T-helper 1 cell treated with Interleukin-12 subunit alpha and Interleukin-12 subunit beta and Interleukin-4 antibody, amounts not matched to agents 30 ng/mL and 1 ng/mL, for 36 hours (primary cell): ENCODE data around the gene RSF1. TPM values are rescaled to one million over a fixed set of nuclear protein-coding genes. Genes with fewer than 3 reads are reported as not detected.

Source experiments
- intact Hi-C: fragments of 100-400 bp; cut with micrococcal nuclease; formaldehyde crosslinking; loops from one replicate; pipeline ENCODE4 v1.15.1; 2024
- total RNA-seq: library from RNA; stranded (reverse); gene quantifications from 2 replicates; pipeline ENCODE4 v1.2.3, GENCODE V29; 2022

Gene RSF1
- total RNA-seq, 1 donor from 2014 or later, result 60.1 TPM

DNA sequence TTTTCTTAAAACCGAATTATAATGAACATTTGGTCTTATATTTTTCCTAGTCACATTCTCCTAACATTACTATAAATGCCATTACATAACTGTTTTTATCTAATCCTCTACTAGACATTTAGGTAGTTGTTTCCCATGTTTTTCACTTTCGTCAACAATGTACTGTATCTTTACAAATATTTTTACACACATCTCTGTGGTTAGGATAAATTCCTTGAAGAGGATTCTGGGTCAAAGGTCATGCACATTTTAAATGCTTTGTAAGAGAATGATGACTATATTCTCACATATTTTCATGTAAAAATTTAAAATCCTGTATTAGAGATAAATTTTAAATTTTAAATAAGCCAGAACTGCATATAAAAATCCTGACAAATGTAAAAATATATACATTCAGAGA lies 121.6 kb downstream of the RSF1 start:
- intact Hi-C loops, result no loop called here

DNA sequence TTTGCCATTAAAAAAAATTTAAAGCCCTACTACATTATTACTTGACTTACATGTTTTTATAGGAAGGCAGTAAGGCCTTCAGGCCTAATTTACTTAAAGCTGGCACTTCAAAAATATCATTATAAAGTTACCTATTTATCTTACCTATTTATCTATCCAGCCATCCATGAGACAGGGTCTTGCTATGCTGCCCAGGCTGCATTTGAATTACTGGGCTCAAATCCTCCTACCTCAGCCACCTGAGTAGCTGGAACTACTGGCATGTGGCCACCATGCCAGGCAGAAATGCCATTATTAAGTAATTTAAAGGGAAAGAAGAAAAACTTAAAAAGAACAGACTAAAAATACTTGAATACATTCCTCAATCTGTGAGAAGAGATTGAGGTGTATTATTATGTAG lies 122.7 kb downstream of the RSF1 start:
- intact Hi-C loops, result no loop called here

DNA sequence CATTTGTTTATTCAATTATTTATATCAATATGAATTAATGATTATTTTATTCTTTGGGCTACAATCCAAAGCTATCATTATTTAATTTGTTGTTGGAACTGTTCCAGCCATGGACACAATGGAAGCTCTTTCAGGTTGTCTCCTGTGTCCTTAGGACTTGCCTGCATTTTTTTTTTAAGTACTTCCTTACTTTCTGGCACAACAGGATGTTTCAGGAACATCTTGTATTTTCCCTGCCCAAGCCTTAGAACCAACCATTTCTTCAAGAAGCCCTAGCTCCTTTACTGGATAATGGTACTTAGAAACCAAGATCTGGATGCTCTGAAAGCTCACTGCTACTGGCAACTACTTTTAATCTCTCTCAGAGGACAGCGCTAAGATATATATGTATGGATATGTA lies 125.1 kb downstream of the RSF1 start:
- intact Hi-C loops, result no loop called here

DNA sequence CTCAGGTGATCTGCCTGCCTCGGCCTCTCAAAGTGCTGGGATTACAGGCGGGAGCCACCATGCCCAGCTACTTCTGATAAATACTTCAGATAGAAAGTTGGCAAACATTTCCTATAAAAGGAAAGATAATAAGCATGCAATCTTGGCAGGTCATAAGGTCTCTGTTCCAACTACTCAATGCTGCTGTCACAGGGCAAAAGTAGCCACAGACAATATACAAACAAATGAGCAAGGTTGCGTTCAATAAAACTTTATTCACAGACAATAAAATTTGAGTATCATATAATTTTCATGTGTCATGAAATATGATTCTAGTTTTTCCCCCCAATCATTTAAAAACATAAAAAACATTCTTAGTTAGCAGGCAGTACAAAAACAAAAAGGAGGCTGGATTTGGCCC lies 129.9 kb downstream of the RSF1 start:
- intact Hi-C loops, result no loop called here

DNA sequence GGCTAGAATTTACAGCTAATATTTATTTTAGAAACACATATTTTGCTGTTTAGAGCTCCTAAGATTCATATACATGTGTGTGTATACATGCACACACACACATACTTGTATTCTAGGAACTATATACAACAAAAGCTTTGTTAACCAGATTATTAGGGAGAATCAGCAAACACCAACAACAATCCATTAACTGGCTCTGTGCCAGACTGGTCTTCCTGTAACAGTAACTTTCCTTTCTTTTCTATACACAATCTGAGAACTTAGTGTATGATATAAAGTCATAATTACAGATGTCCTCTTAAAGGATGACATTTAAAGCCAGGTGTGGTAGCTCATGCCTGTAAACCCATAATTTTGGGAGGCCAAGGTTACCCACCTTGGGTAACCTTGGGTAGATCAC lies 133.4 kb downstream of the RSF1 start:
- intact Hi-C loops, result no loop called here

DNA sequence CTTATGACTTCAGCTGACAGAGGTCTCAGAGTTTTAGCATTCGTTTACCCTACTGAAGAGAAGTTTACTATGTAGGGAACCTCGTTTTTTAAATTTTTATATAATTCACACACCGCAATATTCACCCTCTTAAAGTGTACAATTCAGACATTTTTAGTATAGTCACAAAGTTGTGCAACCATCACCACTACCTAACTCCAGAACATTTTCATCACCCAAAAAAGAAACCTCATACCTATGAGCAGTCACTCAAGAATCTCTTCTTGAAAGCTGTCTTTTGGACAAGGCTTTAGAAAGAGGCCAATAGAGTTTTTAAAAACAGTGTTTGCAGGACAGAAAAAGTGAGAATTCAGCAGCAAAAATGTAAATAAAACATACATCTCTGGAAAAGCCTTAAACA lies 143.4 kb downstream of the RSF1 start:
- intact Hi-C loops, result no loop called here

DNA sequence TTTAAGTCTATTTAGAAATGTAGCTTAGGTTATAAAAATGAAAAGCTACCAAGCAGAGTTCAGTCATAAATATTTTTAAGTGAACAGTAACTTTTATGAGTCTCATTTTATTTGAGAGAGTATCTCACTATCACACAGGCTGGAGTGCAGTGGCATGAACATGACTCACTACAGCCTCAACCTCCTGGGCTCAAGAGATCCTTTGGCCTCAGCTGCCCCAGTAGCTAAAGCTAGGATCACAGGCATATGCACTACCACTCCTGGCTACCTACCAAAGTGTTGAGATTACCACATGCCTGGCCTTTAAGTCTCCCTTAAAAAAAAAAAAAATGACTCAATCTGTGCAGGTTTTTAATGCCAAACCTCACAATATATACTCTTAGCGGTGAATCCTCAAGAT lies 148.3 kb downstream of the RSF1 start:
- intact Hi-C loops, result no loop called here

DNA sequence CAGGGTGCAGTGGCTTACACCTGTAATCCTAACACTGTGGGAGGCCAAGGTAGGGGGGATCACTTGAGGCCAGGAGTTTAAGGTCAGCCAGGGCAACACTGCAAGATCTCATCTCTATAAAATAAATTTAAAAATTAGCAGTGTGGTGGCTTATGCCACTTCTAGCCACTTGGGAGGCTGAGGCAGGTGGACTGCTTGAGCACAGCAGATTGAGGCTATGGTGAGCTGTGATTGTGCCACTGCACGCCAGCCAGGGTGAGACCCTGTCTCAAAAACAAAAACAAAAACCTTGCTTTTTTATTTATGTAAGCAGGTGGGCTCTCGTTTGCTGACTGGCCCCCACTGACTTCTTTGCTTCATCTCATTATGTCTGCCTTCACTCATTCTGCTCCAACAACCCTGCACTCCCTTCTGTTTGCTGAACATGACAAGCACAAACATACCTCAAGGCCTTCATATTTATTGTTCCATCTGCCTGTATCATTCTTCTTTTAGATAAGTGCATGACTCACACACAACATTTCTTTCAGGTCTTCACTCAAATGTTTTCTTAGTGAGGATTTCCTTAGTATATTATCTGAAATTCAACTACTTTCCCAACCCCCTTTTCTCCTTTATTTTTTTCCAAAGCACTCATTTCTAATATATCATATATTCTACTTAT lies 150.5 kb downstream of the RSF1 start:
- intact Hi-C loops, result no loop called here

DNA sequence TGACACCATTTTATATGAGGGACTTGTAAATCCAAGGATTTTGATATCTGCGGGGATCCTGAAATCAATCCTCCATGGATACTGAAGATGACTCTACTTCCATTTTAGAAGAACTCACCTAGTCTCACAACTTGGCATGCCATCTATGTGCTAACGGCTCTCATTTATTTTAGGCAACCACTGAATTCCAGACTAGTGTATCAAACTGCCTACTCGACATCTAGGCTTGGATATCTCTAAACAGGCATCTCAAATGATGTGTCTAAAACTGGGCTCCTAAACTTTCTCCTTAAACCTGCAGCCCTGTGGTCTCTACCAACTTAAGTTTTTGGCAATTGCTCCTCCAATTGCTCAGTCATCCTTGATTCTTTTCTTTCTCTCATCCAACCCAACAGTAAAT lies 151.8 kb downstream of the RSF1 start:
- intact Hi-C loops, result no loop called here

DNA sequence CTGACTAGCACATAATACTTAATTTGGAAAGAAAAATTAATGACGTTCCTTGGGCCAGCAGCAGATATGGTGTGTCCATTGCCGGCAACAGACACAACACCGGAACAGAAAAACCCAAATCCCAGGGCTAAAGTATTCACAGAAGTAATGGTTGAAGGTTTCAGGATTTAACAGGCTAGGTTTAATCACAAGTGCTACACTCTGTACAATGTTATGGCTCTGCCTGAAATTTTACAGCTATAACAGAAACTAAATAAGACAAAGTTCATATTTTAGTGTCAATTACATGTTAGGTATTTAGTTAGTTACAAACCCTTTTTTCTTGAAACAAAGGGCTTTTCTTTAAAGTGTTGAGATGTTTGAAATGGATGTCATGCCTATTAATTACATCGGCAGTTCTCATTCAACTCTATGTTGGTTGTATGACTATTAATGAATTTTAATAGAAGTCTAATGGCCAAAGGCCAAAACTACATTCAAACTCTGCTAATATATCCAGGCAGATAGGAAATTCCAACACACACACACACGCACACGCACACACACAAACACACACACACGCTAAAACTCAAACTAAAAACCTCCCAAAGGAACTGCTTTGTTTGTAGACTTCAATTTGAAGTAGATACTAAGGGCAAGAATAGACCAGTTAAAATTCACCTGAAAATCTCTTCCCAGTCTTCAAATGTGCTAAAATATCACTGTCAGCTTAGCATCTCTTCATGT lies 155.1 kb downstream of the RSF1 start:
- intact Hi-C loops, result no loop called here

DNA sequence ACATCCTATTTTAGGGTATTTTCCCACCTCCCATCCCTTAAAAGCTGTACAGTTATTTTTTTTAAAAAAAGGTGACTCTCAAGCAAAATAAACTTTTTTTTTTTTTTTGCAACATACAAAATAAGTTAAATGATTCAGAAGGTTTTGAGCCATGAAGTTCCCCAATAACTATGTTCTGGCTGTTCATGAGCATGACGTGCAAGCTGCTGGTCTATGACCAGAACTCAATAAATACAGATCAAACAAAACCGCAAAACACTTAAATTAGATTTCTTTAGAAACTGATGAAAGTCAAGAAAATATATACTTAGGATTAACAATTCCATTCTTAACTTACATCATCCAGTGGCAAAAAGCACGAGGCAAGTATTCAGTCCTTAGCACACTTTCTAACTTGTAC lies 158.9 kb downstream of the RSF1 start:
- intact Hi-C loops, result no loop called here

DNA sequence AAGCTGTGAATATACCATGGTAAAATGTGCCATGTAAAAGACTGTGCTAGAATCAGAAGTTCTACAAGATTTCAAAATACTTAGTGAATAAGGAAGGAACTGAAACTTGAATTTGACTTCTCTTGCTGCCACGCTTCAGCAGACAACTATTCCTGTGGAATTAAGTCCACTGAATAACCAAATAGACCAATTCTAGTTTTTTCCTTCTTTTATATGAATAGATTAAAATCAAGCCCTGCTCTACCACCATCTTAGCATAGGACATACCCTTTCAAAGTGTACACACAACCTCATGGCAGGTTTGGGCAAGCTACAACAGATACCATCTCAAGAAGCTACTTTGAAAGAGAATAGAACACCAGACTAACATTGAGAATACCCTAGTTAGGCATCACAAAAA lies 159.6 kb downstream of the RSF1 start:
- intact Hi-C loops, result no loop called here

DNA sequence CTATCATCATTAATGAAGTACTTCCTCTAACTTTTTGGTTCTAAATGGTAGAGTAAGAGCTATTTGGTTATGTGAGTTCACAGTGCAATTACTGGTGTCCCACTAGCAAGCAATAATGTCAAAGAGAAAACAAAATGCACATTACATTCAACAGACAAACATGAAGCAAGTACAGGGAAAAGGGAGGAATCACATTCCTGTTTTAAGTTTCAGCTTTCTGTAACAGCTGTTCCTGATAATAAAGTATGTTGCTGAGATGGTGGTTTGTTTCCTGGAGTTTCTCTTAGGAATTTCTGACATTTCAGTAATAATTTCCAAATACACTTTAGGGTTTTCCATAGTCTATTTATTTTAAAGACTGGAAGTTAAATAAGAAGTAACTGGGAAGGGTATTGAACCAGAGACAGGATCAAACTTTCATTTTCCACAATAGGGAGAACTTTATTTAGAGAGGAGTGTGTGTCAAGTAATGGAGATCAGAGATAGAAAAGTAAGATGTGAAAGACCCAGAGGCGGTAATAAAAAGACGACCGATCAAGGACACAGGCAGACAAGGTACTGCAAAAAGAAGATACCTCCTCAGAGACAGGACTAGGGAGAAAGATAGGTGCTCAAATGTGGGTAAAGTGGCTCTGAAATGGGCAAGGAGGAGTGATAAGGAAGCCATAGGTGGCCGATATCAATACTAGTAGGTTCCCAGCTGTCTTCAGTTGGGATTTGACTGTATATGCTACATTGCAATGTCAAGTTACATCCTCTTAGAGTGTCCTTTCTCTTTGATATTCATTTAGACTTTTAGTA lies 162.1 kb downstream of the RSF1 start:
- intact Hi-C loops, result no loop called here

DNA sequence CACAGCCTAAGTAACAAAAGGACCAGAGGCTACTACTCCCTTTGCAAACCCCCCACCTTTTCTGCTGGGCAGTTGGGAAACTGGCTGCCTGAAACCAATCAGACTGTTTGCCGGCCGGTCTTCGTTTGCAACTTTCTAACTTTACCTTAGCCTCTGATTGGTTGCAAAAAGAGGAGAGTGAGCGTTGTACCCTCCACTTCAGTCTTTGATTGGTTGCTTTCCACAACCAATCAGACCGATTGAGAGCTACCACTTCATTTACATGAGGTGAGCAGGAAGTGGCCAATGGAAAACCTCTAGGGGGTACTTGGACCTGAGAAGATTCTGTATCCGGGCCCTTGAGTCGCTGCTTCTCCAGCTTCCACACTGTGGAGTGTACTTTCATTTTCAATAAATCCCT lies 164.2 kb downstream of the RSF1 start:
- intact Hi-C loops, result no loop called here

DNA sequence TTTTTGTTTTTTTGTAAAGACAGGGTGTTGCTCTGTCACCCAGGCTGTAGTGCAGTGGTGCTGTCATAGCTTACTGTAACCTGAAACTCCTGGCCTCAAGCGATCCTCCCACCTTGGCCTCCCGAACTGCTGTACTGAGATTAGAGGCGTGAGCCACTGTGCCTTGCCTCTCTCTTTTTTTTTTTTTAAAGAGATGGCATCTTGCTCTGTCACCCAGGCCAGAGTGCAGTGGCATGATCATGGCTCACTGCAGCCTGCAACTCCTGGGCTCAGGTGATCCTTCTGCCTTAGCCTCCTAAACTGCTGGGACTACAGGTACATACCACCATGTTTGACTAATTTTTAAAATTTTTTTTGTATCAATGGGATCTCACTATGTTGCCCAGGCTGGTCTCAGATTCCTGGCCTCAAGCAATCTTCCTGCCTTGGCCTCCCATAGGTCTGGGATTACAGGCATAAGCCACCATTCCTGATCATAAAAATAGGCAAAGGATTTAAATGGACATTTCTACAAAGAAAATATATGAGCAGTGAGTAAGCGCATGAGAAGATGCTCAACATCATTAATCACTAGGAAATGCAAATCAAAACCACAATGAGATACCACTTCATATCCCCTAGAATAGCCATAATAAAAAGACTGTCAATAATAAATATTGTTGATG lies 165.6 kb downstream of the RSF1 start:
- intact Hi-C loops, result no loop called here

DNA sequence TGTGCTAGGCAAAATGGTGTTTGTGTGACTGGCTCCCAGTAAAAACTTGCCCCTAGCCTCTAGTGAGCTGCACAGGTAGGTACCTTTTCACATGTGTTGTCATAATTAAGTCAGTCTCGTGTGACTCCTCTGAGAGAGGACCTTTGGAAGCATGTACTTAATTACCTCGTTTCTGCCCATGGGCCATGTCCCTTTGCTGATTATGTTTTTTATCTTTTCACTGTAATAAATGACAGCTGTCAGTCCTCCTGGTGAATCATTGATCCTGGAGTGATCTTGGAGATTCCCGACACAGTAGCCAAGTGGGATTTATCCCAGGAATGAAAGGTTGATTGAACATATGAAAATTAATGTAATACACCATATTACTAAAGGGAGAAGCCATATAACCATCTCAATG lies 170.4 kb downstream of the RSF1 start:
- intact Hi-C loops, result no loop called here

DNA sequence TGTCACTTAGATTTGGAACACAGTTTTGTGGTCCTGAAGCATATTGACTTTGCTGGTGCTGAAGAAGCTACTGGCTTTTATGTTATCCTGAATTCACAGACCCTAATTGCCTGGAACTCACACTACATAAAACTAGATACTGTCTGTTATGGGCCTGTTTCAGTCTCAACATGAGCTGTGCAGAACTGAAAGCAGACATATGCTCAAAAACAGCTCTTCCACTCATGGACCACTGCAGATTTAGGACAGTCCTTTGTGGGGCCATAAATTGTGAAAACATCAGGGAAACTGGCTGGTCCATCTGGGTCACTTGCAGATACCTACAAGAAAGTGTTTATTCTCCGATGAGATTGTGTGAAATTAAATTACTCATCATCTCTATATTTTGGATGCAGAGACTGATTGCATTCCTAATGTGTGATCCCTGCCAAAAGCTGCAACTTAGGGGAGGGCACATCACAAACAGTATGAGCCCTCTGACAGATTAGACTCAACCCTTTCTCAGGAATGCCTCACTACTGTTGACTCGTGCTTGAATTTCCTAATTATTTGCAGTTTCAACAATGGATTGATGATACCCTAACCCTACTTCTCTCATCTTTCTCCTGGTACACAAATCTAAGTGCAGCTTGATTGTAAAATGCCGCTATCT lies 172.7 kb downstream of the RSF1 start:
- intact Hi-C loops, result no loop called here

DNA sequence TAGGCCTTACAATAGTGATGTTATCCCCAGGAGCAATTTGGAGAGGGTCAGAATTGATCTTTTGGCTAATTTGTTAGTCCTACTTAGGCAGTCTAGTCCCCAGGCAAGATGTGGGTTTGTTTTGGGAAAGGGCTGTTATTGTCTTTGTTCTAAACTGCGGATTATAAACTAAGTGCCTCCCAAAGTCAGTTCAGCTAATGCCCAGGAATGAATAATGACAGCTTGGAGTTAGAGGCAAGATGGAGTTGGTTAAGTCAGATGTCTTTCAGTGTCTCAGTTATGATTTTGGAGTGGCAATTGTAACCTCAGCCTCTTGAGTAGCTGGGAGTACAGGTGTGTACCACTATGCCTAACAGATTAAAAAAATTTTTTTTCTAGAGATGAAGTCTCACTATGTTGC lies 175.6 kb downstream of the RSF1 start:
- intact Hi-C loops, result no loop called here

DNA sequence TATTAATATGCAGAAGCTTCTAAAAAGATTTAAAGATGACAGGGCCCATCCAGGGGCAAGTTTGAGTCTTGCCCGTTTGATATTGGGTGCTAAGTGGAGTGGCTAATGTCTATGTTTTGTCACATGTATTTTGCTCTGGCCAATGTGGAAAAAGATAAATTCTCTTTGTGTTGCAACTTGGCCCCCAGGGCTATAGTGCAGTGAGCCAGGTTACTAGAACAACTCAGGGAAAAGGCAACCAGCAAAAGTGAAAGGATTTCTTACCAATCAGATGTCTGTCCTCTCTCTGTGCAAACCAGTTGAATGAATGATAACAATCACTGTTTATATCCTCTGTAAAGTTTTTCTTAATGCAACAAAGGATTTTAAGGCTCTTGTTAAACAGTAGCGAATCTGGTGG lies 178.3 kb downstream of the RSF1 start:
- intact Hi-C loops, result no loop called here

DNA sequence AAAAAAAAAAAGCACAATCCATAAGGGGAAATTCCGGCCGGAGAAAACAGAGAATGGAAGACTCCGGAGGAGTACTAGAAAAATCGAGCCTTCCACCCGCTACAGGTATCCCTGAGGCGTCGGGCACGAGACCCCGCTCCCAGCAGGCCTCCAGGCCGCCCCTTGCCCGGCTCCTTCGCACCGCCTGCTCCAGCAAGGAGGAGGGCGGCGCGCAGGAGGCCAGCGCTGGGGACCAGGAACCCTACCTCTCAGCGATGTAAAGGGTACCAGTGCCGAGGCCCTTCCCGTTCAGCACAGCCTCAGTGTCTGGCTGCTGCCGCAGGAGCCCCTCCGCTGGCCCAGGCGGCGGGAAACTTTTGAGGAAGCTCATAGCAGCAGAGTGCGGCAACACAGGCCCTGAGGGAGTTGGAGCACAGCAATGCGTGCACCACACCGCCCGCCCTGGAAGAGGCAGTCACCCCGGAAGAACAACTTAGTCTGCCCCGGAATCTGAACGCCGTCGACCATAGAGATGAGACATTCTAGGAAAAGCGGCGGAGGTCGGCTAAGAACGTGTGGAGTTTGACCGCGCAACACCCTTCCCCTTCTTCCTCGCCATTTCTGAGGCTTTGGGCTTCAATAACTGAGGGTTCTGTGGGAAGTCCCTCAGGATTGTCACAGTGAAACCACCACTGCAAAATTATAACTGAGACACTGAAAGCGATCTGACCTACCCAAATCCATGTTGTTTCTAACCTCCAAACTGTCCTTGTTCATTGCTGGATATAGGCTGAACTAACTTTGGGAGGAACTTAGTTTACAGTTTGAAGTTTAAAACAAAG lies 183.0 kb downstream of the RSF1 start, which contains the start of gene CLNS1A:
Gene CLNS1A (minus strand): TSS at position 450 of the 821 bp plus-strand sequence. CDS start 80 bp downstream, at position 370.
- intact Hi-C loops, result loop anchor here (1.0 to 10.0 kb wide), 9 partner anchors 49 to 935 kb away; partner anchors contain the start of genes ALG8, AQP11, INTS4 and KCTD21
